Activated CD4-positive, alpha-beta T cell treated with anti-CD3 and anti-CD28 coated beads, Interleukin-10, Interleukin-2, amounts not matched to agents 100 ng/mL and 50 ng/mL, durations not matched to agents 16 hours and 8 hours (primary cell): Measurements from ENCODE around the gene POFUT2.
A peak's percentile ranks its signal among the peaks of the same experiment; 100 is the strongest.

ENCODE experiments used
- DNase-seq: peaks from one replicate; pipeline ENCODE4 v3.0.0-alpha.2; 2020

Gene POFUT2

GRCh38 chr21:45296638-45297037, 8.9 kb upstream of the POFUT2 start:
- DNase-seq: no peak

GRCh38 chr21:45295576-45296365, 8.1 kb upstream of the POFUT2 start:
- no peak for DNase-seq

GRCh38 chr21:45294509-45295291, 7.0 kb upstream of the POFUT2 start:
- no peak for DNase-seq

- no peak for DNase-seq
Measured at GRCh38 chr21:45293726-45294401, 6.2 kb upstream of the POFUT2 start.

- no peak for DNase-seq
Measured at GRCh38 chr21:45293220-45293725, 5.6 kb upstream of the POFUT2 start.

GRCh38 chr21:45292399-45293219, 4.9 kb upstream of the POFUT2 start:
- peak; percentile 66 for DNase-seq

GRCh38 chr21:45291613-45292398, 4.1 kb upstream of the POFUT2 start:
- no peak for DNase-seq

GRCh38 chr21:45290948-45291612, 3.4 kb upstream of the POFUT2 start:
- DNase-seq: no peak

- no peak for DNase-seq
Measured at GRCh38 chr21:45289655-45290515, 2.2 kb upstream of the POFUT2 start.

- DNase-seq: no peak
Measured at GRCh38 chr21:45289134-45289533, 1.4 kb upstream of the POFUT2 start.

- DNase-seq: no peak
Measured at GRCh38 chr21:45288441-45288841, 746 bp upstream of the POFUT2 start.

- DNase-seq: no peak
Measured at GRCh38 chr21:45286671-45287437, 841 bp downstream of the POFUT2 start.

GRCh38 chr21:45285266-45285931, 2.3 kb downstream of the POFUT2 start:
- DNase-seq: no peak

- no peak for DNase-seq
Measured at GRCh38 chr21:45284456-45284741, 3.3 kb downstream of the POFUT2 start.

- no peak for DNase-seq
Measured at GRCh38 chr21:45283611-45284455, 3.9 kb downstream of the POFUT2 start.

GRCh38 chr21:45283035-45283610, 4.6 kb downstream of the POFUT2 start:
- DNase-seq: no peak

- no peak for DNase-seq
Measured at GRCh38 chr21:45282283-45283034, 5.2 kb downstream of the POFUT2 start.
